ENCODE results near the gene PRKRA. TPM values are rescaled to one million over a fixed set of nuclear protein-coding genes. Genes with fewer than 3 reads are reported as not detected.

Gene PRKRA
- total and polyA plus RNA-seq, 9 of the 15 experiments (the other 6 are each of a cell fraction or from before 2014, with no cell fraction given) = 14.1 to 78.1 (median 52.3) TPM

GRCh38 chr2:178478439-178479274 is 27.7 kb upstream of the PRKRA start, which contains the start of gene FKBP7 (continued):
- 0 out of 2 replicates have a peak, but pooled peaks have one; percentile 37 for TF ChIP-seq FOXP4 (CRISPR knock-in tag; IDR thresholded peaks at IDR 0.05; ENCODE audit: borderline replicate concordance)
- no peak for TF ChIP-seq BRD9 (IDR thresholded peaks at IDR 0.05; ENCODE audit: low read depth, partially characterized antibody)
- 0 out of 2 replicates have a peak, but pooled peaks have one; percentile 51 for TF ChIP-seq FOXJ2 (tag; IDR thresholded peaks at IDR 0.05)
- TF ChIP-seq WHSC1 (IDR thresholded peaks at IDR 0.05; ENCODE audit: low read length) = no peak
- 0 out of 2 replicates have a peak, but pooled peaks have one; percentile 45 for TF ChIP-seq CHCHD3 (CRISPR knock-in tag; IDR thresholded peaks at IDR 0.05)
- no peak for TF ChIP-seq PCBP2 (IDR thresholded peaks at IDR 0.05; ENCODE audit: low read depth, low read length, poor library complexity, severe bottlenecking)
- TF ChIP-seq HEY1 (CRISPR knock-in tag; IDR thresholded peaks at IDR 0.05; ENCODE audit: borderline replicate concordance) = no peak
- peak; percentile 90 to 92 for TF ChIP-seq MNT (conservative IDR thresholded peaks at IDR 0.05)
- TF ChIP-seq ZBTB5 (IDR thresholded peaks at IDR 0.05) = no peak; the same call in 1 of the 2 replicates
- TF ChIP-seq RFX7 (CRISPR knock-in tag; IDR thresholded peaks at IDR 0.05) = no peak
- peak; percentile 22 for TF ChIP-seq GATAD2A (IDR thresholded peaks at IDR 0.05)
- no peak for TF ChIP-seq DDX20 (tag; IDR thresholded peaks at IDR 0.05; ENCODE audit: low read depth)
- TF ChIP-seq NR2F6 (CRISPR knock-in tag; IDR thresholded peaks at IDR 0.05) = no peak
- TF ChIP-seq ZNF3 (CRISPR knock-in tag; IDR thresholded peaks at IDR 0.05) = no peak
- TF ChIP-seq SRSF1 (IDR thresholded peaks at IDR 0.05; ENCODE audit: low read depth, low read length) = no peak
- TF ChIP-seq SUPT5H (IDR thresholded peaks at IDR 0.05) = peak; percentile 80
- TF ChIP-seq ZNF445 (CRISPR knock-in tag; IDR thresholded peaks at IDR 0.05; ENCODE audit: low read depth) = no peak
- no peak for TF ChIP-seq MCM5 (IDR thresholded peaks at IDR 0.05; ENCODE audit: low read depth)
- TF ChIP-seq PHF21A (IDR thresholded peaks at IDR 0.05; ENCODE audit: borderline replicate concordance, low read depth) = no peak
- TF ChIP-seq E2F4 (CRISPR knock-in tag; IDR thresholded peaks at IDR 0.05; ENCODE audit: low read depth) = no peak
- peak; percentile 56; the same call in 1 of the 2 replicates for TF ChIP-seq RUNX1 (IDR thresholded peaks at IDR 0.05; ENCODE audit: low read depth)
- no peak for TF ChIP-seq PCBP1 (IDR thresholded peaks at IDR 0.05; ENCODE audit: low read depth, low read length, poor library complexity, severe bottlenecking)

All from K562 (cell line).